Upper lobe of left lung (tissue), 6 donors: ENCODE data around the gene PLEKHG7. TPM values are rescaled to one million over a fixed set of nuclear protein-coding genes. Genes with fewer than 3 reads are reported as not detected.
A peak's percentile ranks its signal among the peaks of the same experiment; 100 is the strongest.

Experiments used
- ATAC-seq, 2 donors: fragments of 200-7000 bp; cut with Tn5 transposase; one replicate each; pipeline ENCODE4 v1.9.1; 2022; ENCODE audit warnings: mild to moderate bottlenecking in 2 of 2, moderate library complexity in 2 of 2; ENCODE audit not compliant: low FRiP score in 2 of 2
- DNase-seq, 2 donors: peaks; one replicate each; pipeline ENCODE4 v3.0.0-alpha.2; 2019 to 2020
- H3K27ac ChIP-seq, 4 donors: fragments of 200-600 bp; sonication (generic); one replicate each; pipeline ENCODE4 v1.5.1; 2016 to 2019
- H3K27me3 ChIP-seq, 4 donors: fragments of 200-600 bp; sonication (generic); one replicate each; pipeline ENCODE4 v1.5.1; 2017 to 2019
- H3K36me3 ChIP-seq, 4 donors: fragments of 200-600 bp; sonication (generic); one replicate each; pipeline ENCODE4 v1.5.1; 2016 to 2019
- H3K4me1 ChIP-seq, 4 donors: fragments of 200-600 bp; sonication (generic); one replicate each; pipeline ENCODE4 v1.5.1; 2018 to 2019
- H3K4me3 ChIP-seq, 4 donors: fragments of 200-600 bp; sonication (generic); one replicate each; pipeline ENCODE4 v1.5.1; 2017 to 2019; ENCODE audit warnings: mild to moderate bottlenecking in 2 of 4, moderate library complexity in 1 of 4
- H3K9me3 ChIP-seq, 4 donors: fragments of 200-600 bp; sonication (generic); one replicate each; pipeline ENCODE4 v1.5.1; 2018 to 2019
- EP300 ChIP-seq, 4 donors: sonication (generic); formaldehyde crosslinking; IDR thresholded peaks; one replicate each; pipeline ENCODE4 v1.5.1; 2017; ENCODE audit warnings: antibody characterized with exemption in 4 of 4, control low read depth in 2 of 4
- POLR2A ChIP-seq, 4 donors: fragments of 450-650 bp; IDR thresholded peaks; one replicate each; pipeline ENCODE4 v1.5.1; 2016 to 2017; ENCODE audit warnings: antibody characterized with exemption in 4 of 4, mild to moderate bottlenecking in 2 of 4
- POLR2AphosphoS5 ChIP-seq, 2 donors: sonication (generic); formaldehyde crosslinking; IDR thresholded peaks; one replicate each; pipeline ENCODE4 v1.5.1; 2017; ENCODE audit warnings: antibody characterized with exemption in 2 of 2
- WGBS, 2 donors: methylation state at CpG; one replicate each; pipeline ENCODE4 v1.1.5; 2017 to 2018; 5-methylcytosine and 5-hydroxymethylcytosine counted together
- total RNA-seq, 6 donors: library from RNA; depleted of rRNA in 4 of 6; stranded (reverse); fragments of >200 nt in 4 of 6; gene quantifications; one replicate each; pipeline versions ENCODE4 v1.1.0 to v1.2.1, GENCODE V29; 2016 to 2021
- TF ChIP-seq, protein P1 (sequence below), 6 experiments: fragments of 450-650 bp in 4 of 6; fragments of 200-600 bp in 2 of 6; sonication (generic) in 2 of 6; IDR thresholded peaks; one replicate each; pipeline ENCODE4 v1.5.1; 2016 to 2019; ENCODE audit warnings: antibody characterized with exemption in 6 of 6
- donor health status: DM: no; HTN: no; CAD: no; lungs with moderate emphysema.
- donor health status: DM: no; HTN: yes; CAD: no; lungs with severe emphysema.

The PLEKHG7 gene
- total RNA-seq, 6 donors from 2014 or later: 0.91 to 15.9 (median 2.0) TPM; not detected in 1

DNA sequence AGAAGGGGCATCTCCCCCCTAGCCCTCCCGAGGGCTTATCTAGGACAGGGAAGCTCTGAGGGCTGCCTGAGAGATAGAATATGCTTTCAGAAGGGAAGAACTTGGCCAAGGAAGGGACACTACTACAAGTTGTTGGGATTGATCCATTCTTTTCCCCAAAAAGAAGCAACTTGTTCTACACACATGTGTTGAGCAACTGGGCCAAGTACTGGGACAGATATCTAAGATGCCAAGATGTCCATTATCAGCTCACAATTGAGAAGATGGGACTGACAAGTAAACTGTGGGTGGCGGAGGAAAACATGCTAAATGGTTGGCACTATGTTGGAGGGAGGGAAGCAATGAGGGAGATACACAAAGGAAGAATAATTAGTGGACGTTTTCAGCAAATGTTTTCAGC lies 30.9 kb downstream of the PLEKHG7 start:
- no peak for TF ChIP-seq POLR2A (IDR thresholded peaks at IDR 0.05)
- DNase-seq (no peak), ATAC-seq (no peak)
- no peaks in the 10 kb centered on the region for H3K27me3 ChIP-seq
- WGBS, 2 donors: 77 to 86% methylated on average over 3 of the region's 3 CpGs
- no peak overlapping the region for H3K4me3 ChIP-seq
- H3K27ac ChIP-seq: no peak overlapping the region
- H3K9me3 ChIP-seq: no peaks in the 10 kb centered on the region
- H3K4me1 ChIP-seq: peaks cover 0 to 18% (median 9%) of the 10 kb centered on the region in 4 donors
- H3K36me3 ChIP-seq: no peaks in the 10 kb centered on the region

DNA sequence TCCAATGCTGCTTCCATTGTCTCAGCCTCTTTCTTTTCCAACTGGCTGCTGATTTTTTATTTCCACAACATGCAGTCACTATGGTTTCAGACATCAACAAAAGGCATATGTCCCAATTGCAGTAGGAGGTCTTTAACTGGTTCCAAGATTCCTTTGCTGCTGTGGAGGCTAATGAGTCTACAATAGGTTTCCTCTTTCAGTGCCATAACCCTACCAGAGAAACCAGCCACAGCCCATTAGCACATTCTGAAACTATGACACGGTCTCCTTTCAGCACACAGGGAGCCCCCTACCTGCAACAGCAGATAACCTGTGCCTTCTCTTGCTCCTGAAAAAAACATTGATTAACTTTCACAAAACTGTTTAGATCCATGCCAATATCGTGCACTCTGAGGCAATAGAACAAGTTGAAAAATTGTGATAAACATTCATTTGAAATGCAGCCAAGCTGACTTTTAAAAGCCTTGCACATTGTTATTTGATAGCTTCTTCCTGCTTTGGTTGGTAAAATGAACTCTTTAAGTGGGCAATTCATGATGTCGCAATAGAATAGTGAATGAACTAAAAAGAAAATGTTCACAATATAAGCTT lies 32.4 kb downstream of the PLEKHG7 start:
- no peaks in the 10 kb centered on the region for H3K36me3 ChIP-seq
- no peaks in the 10 kb centered on the region for H3K27me3 ChIP-seq
- peak; percentile 71 to 84 for ATAC-seq
- peaks cover 0 to 18% (median 9%) of the 10 kb centered on the region in 4 donors for H3K4me1 ChIP-seq
- H3K9me3 ChIP-seq: no peaks in the 10 kb centered on the region
- peak overlapping the region; percentile 36 to 68 (median 58) for H3K27ac ChIP-seq
- H3K4me3 ChIP-seq: no peak overlapping the region
- WGBS, 2 donors: 29 to 33% methylated on average over 3 of the region's 3 CpGs
- TF ChIP-seq, protein P1, sequence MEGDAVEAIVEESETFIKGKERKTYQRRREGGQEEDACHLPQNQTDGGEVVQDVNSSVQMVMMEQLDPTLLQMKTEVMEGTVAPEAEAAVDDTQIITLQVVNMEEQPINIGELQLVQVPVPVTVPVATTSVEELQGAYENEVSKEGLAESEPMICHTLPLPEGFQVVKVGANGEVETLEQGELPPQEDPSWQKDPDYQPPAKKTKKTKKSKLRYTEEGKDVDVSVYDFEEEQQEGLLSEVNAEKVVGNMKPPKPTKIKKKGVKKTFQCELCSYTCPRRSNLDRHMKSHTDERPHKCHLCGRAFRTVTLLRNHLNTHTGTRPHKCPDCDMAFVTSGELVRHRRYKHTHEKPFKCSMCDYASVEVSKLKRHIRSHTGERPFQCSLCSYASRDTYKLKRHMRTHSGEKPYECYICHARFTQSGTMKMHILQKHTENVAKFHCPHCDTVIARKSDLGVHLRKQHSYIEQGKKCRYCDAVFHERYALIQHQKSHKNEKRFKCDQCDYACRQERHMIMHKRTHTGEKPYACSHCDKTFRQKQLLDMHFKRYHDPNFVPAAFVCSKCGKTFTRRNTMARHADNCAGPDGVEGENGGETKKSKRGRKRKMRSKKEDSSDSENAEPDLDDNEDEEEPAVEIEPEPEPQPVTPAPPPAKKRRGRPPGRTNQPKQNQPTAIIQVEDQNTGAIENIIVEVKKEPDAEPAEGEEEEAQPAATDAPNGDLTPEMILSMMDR (IDR thresholded peaks at IDR 0.05): no peak
- TF ChIP-seq POLR2A (IDR thresholded peaks at IDR 0.05) (no peak), POLR2AphosphoS5 (IDR thresholded peaks at IDR 0.05) (no peak), EP300 (IDR thresholded peaks at IDR 0.05) (no peak)
- no peak for DNase-seq

DNA sequence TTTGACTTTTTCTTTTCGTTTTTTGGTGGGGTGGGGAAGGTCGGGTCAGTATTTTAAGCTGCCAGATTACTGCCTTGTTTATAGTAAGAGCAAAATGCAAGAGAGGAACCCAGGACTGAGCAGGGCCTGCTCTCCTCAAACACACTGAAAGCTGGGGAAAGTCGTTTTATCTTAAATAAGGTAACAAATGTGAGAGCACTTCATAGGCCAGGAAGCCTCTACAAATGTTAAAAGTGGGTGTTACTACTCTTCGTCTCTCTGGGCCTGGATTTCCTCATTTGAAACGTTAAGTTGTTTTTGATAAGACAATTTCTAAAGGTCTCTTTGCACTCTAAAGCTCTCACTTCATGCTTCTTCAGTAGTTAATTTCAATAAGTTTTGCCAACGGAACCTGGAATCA lies 33.8 kb downstream of the PLEKHG7 start:
- DNase-seq: no peak
- Histone ChIP-seq H3K36me3 (no peaks in the 10 kb centered on the region), H3K27ac (no peak overlapping the region), H3K4me1 (peaks cover 0 to 18% (median 9%) of the 10 kb centered on the region in 4 donors), H3K27me3 (no peaks in the 10 kb centered on the region), H3K9me3 (no peaks in the 10 kb centered on the region), H3K4me3 (no peak overlapping the region)
- TF ChIP-seq POLR2A (IDR thresholded peaks at IDR 0.05): no peak
- TF ChIP-seq, protein P1 (IDR thresholded peaks at IDR 0.05): no peak
- TF ChIP-seq POLR2AphosphoS5 (IDR thresholded peaks at IDR 0.05): no peak
- no peak for TF ChIP-seq EP300 (IDR thresholded peaks at IDR 0.05)
- no peak for ATAC-seq
- WGBS, 2 donors: 63 to 65% methylated on average over 6 of the region's 6 CpGs

DNA sequence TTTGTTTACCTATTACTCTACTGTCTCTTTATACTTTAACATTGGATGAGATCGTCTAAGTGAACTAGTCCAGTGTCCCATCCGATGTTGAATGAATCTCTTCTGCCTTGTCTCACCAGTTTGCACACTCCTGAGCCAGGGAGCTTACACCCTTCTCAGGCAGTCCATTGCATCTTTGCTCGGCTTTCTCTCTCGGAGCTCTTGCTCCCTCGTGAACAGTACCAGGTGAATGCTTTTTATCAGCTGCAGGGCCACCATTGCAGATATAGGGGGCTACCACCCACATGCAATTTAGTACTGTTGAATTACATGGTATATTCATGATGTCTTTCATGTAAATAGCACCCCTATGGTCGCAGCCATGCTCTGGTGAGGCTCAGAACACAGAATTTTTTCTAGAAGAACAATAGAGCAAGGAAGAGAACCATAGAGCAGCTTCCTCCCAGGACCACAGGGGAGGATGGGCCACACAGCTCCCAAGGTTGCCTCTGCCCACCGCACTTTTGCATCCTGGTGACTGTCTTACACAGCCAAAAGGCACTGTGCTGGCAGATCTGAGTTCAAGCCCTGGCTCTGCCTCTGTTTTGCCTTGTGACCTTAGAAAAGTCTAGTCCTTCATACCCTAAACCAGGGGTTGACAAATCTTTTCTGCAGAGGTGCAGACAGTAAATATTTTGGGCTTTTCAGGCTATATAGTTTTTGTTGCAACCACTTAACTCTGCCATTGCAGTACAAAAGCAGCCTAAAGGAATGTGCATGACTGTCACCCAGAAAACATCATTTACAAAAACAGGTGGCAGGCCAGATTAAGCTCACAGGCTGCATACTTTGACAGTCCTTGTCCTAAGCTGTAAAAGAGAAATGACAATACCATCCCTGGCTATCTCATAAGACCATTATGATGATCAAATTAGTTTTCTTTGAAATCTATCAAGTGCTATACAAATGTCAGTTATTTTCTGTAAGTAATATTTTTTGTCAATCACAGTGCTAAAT lies 35.4 kb downstream of the PLEKHG7 start:
- H3K4me3 ChIP-seq: no peak overlapping the region
- no peaks in the 10 kb centered on the region for H3K9me3 ChIP-seq
- peaks cover 0 to 18% (median 9%) of the 10 kb centered on the region in 4 donors for H3K4me1 ChIP-seq
- H3K27ac ChIP-seq: no peak overlapping the region
- H3K36me3 ChIP-seq: no peaks in the 10 kb centered on the region
- ATAC-seq (no peak), DNase-seq (no peak)
- H3K27me3 ChIP-seq: no peaks in the 10 kb centered on the region
- TF ChIP-seq, protein P1 (IDR thresholded peaks at IDR 0.05): no peak
- no peak for TF ChIP-seq POLR2AphosphoS5 (IDR thresholded peaks at IDR 0.05)
- TF ChIP-seq EP300 (IDR thresholded peaks at IDR 0.05): no peak
- TF ChIP-seq POLR2A (IDR thresholded peaks at IDR 0.05): no peak
- 88 to 95% methylated on average over 7 of the region's 7 CpGs for WGBS, 2 donors

DNA sequence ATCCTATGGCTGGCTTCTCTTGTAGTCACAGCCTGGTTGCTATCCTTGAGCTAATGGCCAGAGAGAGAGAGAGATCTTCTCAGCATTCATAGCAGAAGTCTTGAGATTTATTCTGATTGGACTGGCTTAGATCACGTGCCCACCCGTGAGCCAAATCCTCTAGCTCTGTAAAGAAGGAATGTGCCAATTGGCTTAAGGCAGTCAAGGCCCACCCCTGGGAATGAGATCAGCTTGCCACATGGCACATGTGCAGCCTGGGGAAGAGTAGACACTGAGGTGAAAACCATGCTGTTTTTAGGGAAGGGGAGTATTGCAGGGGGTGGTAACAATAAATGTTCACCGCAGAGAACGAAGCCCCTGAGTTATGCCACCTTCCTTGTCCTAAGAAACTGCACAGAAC lies 36.3 kb downstream of the PLEKHG7 start:
- WGBS, 2 donors: 76 to 81% methylated on average over 4 of the region's 4 CpGs
- ATAC-seq: no peak

More for the DNA sequence above, 36.3 kb downstream of the PLEKHG7 start:
- Histone ChIP-seq H3K27ac (no peak overlapping the region), H3K27me3 (no peaks in the 10 kb centered on the region), H3K4me3 (no peak overlapping the region), H3K9me3 (no peaks in the 10 kb centered on the region), H3K4me1 (peaks cover 0 to 18% (median 9%) of the 10 kb centered on the region in 4 donors), H3K36me3 (no peaks in the 10 kb centered on the region)
- TF ChIP-seq POLR2A (IDR thresholded peaks at IDR 0.05) (no peak), EP300 (IDR thresholded peaks at IDR 0.05) (no peak), POLR2AphosphoS5 (IDR thresholded peaks at IDR 0.05) (no peak)
- TF ChIP-seq, protein P1 (IDR thresholded peaks at IDR 0.05): no peak
- DNase-seq: no peak
